GM10248 (cell line): ENCODE data around the gene GLCE.

Experiments used
- CTCF ChIA-PET: fragments of 300-600 bp; sonication (Branson Sonifier 250); formaldehyde crosslinking; extraction: SDS; loops from one replicate; lab custom pipeline; 2021; ENCODE audit warnings: antibody characterized with exemption; lab: Yijun Ruan, JAX
- POLR2A ChIA-PET: fragments of 350-650 bp; sonication (Branson Sonifier 250); formaldehyde crosslinking; extraction: SDS; loops from one replicate; lab custom pipeline; 2020; ENCODE audit warnings: antibody characterized with exemption; lab: Yijun Ruan, JAX
- DNase-seq: peaks from one replicate; pipeline ENCODE4 v3.0.0; 2012; ENCODE audit errors: extremely low spot score
- CTCF ChIP-seq: IDR thresholded peaks from 2 replicates; pipeline ENCODE4 v1.5.1; 2012; ENCODE audit warnings: mild to moderate bottlenecking, low read depth; ENCODE audit errors: extremely low read depth, missing control alignments, control extremely low read depth

The GLCE gene

GRCh38 chr15:69133862-69134519 lies 26.4 kb upstream of the GLCE start:
- POLR2A ChIA-PET = no interaction called here
- no peak for DNase-seq
- CTCF ChIA-PET = interaction anchor here (0.9 to 1.5 kb wide), 2 partner anchors 32 to 38 kb away, joined by 3 read pairs; no protein-coding TSS in a partner anchor
- no peak for TF ChIP-seq CTCF

- ChIA-PET POLR2A (no interaction called here), CTCF (no interaction called here)
- no peak for DNase-seq
- TF ChIP-seq CTCF = no peak
Measured at GRCh38 chr15:69134791-69135190, 25.6 kb upstream of the GLCE start.

GRCh38 chr15:69135499-69135898 lies 24.9 kb upstream of the GLCE start:
- POLR2A ChIA-PET = no interaction called here
- TF ChIP-seq CTCF = no peak
- DNase-seq = no peak
- CTCF ChIA-PET = no interaction called here

- ChIA-PET POLR2A (no interaction called here), CTCF (interaction anchor here (1.1 to 1.2 kb wide), 2 partner anchors 10 to 465 kb away, joined by 3 to 4 read pairs; no protein-coding TSS in a partner anchor)
- DNase-seq = no peak
- no peak for TF ChIP-seq CTCF
Measured at GRCh38 chr15:69138963-69139362, 21.5 kb upstream of the GLCE start.

GRCh38 chr15:69140306-69140705 lies 20.1 kb upstream of the GLCE start:
- no peak for TF ChIP-seq CTCF
- CTCF ChIA-PET = no interaction called here
- no peak for DNase-seq
- POLR2A ChIA-PET = no interaction called here

GRCh38 chr15:69141286-69141701 lies 19.1 kb upstream of the GLCE start:
- POLR2A ChIA-PET = no interaction called here
- CTCF ChIA-PET = interaction anchor here (1.2 kb wide), 1 partner anchor 82 kb away, joined by 4 read pairs; no protein-coding TSS in a partner anchor
- no peak for TF ChIP-seq CTCF
- no peak for DNase-seq
